AG09319 (cell line): Measurements from ENCODE around the gene CIC.

Experiments used
- DNase-seq: peaks from one replicate; pipeline ENCODE4 v3.0.0-alpha.2; 2010; ENCODE audit warnings: low read depth; ENCODE audit errors: extremely low read depth
- CTCF ChIP-seq: IDR thresholded peaks from 2 replicates; pipeline ENCODE4 v1.5.1; 2011; ENCODE audit warnings: low read depth, mild to moderate bottlenecking, inconsistent platforms, low read length, moderate library complexity

CIC gene

DNA sequence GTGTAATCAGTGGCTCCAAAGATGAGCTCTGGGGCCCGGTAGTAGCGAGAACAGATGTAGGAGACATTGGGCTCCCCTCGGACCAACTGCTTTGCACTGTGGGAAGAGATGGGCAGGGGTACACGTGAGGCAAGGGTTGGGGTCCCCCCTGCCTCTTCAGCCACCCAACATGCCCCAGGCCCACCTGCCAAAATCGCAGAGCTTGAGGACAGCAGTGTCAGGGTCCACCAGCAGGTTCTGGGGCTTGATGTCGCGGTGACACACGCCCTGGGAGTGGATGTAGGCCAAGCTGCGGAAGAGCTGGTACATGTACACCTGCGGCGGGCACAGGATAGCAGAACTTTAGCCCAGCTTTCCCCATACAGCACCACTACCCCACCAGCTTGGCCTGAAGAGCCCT is 34.7 kb upstream of the CIC start:
- no peak for TF ChIP-seq CTCF
- DNase-seq, result no peak

GRCh38 chr19:42235181-42235580 is 33.9 kb upstream of the CIC start:
- no peak for TF ChIP-seq CTCF
- no peak for DNase-seq

DNA sequence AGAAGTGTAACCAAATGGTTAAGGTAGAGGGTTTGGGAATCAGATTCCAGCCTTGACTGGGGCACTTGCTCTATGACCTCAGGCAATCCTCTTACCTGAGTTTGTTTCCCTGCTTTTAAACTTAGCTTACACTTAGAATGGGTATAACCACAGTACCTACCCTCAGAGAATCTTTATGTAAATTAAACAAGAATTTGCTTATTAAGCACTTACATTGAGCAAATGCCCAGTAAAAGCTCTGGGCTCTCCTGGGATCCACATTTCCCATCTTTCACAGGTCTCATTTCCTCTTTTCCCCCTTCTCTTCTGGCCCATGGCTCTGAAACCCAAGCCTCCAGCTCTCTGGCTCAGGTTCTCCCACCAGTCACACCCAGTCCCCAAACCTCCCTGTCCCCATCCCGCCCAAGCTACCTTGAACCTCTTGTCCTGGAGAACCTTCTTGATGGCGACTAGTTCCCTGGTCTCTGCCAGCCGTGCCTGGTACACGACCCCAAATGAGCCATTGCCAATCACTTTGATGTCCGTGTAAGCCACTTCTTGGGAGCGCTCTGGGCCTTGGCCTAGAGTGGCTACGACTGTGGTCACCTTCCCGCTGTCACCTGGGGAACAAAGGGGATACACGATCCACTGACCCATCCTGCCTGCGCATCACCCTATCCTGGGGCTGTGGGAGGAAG is 29.4 kb upstream of the CIC start:
- no peak for TF ChIP-seq CTCF
- DNase-seq, result no peak

GRCh38 chr19:42241279-42241678 is 27.8 kb upstream of the CIC start:
- no peak for DNase-seq
- TF ChIP-seq CTCF, result no peak

DNA sequence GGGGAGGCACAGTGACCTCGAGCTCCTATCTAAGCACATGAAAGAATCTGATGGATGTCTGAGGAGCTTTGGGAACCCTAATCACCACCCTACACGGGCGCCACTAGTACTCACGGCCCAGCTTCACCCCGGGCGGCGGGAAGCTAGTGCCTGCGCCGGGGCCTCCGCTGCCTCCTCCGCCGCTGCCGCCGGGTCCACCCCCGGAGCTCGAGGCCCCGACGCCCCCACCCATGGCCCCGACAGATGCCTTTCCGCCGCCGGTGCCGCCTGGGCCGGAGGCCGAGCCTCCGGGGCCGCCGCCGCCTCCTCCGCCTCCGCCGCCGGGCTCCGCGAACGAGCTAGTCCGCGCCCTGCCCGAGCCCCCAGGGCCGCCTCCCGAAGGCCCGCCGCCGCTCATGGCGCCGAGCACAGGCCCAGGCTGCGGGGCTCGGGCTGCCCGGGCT is 27.0 kb upstream of the CIC start:
- TF ChIP-seq CTCF, result no peak
- no peak for DNase-seq

- no peak for TF ChIP-seq CTCF
- DNase-seq, result peak; percentile 98
These were observed 26.3 kb upstream of the CIC start, which contains the start of gene GSK3A for GRCh38 chr19:42242512-42243409. TSS of gene GSK3A (minus strand) at chr19:42242602. CDS start at chr19:42242465, 137 bp downstream.
